Hematopoietic multipotent progenitor cell treated with erythropoietin and hydrocortisone succinate and interleukin-3 and kit ligand, for 17 days (in vitro differentiated cells): ENCODE data around the gene SPECC1.

Source experiments
- DNase-seq: peaks from one replicate; pipeline ENCODE4 v3.0.0-alpha.2; 2015; ENCODE audit warnings: low spot score

The SPECC1 gene

DNA sequence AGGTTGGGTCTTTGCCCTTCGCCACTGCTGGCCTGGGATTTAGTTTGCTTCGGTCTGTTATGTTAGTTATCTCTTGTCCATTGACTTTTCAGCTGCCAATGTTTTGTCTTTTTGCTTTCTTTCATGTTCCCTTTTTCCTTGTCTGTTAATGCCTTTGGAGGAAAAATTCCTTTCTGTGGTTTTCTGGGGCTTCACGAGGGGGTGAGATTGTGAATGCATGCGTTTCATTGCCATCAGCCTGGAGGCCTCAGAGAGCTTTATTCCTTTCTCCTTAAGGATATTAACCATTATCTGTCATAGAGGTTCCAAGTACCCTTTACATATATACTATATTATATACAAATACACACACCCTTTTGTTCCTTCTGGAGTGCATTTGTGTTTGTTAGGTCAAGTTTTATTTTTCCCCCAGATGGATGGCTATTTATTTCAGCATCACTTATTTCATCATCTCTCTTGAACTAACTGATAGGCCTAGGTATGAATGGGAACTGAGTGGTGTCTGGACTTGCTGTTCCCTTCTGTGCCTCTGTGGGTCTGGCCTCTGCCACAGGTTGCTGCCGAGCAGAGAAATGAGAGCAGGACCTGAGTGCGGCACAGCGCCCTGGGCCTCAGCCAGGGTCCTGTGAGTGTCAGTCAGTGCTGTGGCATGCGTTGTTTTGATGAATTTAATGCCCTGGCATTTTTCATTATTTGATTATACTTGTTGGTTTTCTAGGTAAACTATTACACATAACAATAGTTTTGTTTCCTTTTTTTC is 264.8 kb downstream of the SPECC1 start:
- no peak for DNase-seq

DNA sequence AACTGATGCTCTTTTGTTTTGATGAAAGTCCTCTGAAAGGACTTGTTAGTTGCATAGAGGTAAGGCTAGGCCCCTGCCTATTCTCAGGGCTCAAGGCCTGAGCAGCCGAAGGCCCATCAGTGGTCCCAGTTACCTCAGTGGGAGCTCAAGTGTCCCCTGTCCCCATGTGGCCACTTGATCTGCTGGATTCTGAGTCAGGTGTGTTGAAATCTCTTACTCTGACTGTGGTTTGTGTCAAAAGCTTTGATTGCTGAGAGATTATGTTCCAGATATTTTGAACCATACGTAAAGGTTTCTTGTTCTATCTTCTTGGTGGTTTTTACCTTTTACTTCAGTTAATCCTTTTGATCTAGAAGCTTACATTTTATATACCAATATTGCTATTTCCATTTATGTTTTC is 266.5 kb downstream of the SPECC1 start:
- DNase-seq, result no peak

DNA sequence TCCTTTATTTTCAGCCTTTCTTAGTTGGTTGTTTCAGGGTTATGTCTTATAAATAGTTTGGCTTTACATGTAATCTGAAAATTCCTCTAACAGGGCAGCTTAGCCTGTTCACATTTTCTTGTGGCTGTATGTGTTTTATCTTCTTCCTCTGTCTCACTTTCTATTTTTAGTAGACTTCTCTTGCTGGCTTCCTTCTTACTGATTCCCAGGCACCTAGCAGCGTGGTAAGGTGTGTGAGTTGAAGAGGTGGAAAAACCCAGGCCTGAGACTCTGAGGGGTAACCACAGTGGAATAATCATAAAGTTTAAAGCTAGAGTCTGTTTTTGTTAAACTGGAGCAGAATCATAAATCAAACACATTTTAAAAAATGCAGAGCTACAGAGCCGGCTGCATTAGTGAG is 267.3 kb downstream of the SPECC1 start:
- no peak for DNase-seq

DNA sequence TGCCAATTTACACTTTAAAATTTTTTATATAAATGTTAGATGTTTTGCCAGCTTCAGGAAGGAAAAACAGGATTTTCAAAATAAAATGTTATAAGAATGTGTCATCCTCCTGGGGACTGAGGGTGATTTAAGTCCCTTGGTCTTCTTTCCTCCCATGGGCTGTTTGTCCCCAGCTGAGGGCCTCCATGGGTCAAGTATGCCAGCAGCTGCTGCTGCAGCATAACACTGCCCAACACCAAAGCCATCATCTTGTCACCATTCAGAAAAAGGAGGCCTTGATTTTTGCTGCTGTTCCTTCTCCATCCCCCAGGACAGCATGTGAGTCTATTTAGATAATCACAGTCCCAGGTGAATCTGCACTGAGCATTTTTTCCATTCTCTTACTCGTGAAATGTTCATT is 269.6 kb downstream of the SPECC1 start:
- no peak for DNase-seq

DNA sequence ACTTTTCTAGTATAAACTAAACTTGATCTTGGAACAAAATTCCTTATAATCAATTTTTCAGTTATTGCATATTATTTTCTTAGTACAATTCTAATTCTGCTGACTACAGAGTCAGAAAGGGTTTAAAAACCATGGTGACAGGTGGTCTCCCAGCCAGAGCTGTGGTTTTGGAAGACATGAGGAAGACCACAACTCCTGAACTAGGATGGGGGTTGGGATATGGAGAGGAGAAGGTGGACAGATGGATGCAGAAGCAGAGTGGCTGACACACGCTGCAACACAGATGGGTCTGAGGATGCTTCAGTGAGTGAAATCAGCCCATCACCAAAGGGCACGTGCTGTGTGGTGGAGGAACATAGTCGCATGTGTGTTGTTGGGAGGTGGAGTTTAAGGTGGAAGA is 270.5 kb downstream of the SPECC1 start:
- DNase-seq, result no peak

DNA sequence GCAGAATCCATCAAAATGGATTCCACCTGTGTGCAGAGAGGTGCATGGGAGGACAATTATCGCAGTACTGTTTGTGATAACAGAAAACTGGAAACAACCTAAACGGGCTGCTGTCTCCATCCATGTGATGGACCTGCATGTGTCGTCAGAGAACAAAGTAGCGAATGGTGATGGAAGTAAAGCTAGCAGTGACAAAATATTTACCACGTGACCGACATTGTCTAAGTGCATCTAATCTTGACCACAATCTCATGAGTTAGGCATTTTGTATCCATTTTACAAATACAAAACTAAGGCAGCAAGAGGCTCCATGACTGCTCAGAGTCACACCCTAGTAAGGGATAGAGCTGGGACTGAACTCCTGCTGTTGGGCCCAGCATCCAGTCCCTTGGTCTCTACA is 270.9 kb downstream of the SPECC1 start:
- no peak for DNase-seq

DNA sequence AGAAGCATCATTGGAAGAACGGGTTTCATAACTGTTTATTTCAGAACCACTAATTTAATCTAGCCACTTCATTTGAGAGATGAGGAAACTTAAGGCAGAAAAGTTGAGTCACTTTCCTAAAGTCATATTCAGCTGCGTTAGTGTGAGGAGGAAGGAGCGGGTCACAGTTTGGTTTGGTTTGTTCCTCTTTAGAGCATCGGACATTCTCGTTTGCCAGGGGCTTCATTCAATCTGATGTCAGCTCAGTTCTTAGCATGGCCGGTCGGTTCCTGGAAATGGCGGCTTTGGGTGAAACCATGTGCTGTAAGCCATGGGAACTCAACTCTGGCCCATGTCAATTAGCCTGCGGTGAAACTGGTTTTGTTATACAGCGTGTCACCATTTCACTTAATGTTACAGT is 271.7 kb downstream of the SPECC1 start:
- DNase-seq, result no peak

DNA sequence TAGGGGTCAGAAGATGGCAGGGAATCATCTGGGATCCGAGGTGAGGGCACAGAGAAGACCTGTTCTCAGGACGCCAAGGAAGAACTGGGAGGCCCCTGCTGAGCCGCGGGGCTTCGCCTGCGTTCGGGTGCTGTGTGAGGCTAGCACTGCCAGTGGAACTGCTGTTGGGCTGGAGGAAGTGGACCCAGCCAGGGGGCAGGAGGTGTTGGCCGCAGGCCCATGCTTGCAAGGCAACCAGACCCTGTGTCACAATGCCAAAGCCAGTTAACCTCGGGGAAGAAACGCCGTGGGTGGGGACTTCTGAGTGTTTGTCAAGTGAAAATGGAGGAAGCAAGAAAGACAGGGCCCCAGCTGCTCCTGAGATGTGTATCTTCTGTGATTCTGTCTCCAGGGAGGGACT is 272.7 kb downstream of the SPECC1 start:
- DNase-seq, result no peak

DNA sequence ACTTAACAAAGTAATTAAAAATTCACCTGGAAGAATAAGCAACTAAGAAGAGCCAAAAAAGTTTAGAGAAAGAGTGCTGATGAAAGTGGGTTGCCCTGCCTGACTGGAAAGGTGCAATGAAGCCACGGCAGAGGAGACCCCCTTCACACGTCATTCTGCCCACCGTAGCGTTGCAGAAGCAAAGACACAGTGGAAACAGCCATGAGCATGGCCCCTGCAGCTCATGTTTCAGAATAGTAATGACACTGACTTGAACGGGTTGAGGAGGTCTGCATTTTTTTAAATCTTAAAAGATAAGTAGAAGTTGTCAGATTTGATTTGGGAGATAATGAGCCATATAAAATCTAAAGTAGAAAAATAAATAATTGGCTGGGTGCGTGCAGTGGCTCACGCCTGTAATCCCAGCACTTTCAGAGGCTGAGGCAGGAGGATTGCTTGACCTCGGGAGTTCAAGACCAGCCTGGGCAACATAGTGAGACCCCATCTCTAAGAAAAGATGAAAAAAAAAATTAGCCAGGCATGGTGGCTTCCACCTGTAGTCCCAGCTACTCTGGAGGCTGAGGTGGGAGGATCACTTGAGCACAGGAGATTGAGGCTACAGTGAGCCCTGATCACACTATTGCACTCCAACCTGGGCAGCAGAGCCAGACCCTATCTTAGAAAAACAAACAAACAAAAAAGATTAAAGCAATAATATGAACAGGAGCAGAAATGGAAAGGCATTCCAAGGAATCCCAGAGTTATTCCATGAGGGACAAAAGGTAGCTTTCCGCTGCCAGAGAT is 273.6 kb downstream of the SPECC1 start:
- DNase-seq, result no peak

DNA sequence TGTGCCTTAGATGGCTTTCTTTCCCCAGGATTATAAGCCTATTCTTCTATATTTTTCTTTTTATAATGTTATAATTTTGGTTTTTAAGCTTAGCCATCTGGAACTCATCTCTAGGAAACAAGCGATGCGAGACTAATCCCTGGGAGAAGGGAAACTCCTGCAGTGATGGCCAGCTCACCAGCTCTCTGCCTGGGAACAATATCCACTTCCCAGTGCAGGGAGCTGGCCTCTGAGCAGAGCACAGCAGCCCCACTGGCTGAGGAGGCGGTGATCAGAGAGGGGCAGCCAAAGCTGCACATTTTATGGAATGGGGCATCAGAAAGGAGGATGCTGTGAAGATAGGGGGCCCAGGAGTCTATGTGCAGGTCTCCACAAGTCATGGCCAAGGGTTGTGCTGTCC is 274.9 kb downstream of the SPECC1 start:
- no peak for DNase-seq

DNA sequence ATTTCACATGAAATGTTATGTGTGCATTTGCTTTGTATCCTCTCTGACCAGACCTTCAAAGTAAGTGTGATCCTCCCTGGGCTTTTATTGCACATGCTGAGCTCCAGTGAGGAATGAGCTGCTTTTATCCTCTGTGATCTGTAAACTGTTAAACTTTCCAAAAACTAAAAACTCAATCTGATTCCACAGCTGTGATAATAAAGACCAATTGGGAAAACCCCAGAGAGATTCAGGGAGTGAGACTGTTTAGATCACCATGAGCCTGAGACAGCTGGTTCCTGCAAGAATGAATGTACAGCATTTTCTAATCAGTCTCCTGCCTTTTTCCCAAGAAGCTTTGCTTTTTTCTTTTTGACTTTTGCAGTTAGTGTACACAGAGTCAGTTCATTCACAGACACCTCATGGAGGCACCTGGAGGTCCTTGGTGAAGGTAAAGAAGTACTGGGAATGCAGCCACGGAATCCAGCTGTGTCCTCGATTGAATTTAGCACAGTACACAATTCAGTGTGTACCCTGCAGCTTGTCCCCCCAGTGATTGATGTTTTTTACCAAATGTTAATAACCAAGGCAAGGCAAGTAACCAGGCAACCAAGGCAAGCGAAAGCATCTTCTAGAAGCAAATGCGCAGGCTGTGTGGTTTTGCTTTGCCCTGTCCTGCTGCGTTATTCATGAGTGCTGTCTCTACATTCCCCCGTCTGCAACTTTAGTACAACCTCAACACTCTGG is 275.6 kb downstream of the SPECC1 start:
- DNase-seq, result no peak

DNA sequence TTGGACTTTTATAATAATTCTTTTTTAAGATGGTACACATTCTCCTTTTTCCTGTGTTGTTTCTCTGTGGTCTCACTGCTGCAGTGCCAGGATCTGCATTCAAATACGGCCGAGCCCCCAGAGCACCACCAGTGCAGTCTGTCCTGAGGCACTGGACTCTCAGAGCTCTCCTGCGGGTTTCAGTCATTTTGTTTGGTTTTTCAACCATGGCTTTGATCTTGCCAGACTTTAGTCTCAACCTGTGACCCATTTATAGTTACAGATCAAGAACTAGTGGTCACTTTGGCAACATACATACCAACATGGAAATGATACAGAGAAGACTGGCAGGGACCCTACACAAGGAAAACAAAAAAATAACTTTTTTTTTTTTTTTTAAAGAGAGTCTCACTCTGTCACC is 280.8 kb downstream of the SPECC1 start:
- no peak for DNase-seq

DNA sequence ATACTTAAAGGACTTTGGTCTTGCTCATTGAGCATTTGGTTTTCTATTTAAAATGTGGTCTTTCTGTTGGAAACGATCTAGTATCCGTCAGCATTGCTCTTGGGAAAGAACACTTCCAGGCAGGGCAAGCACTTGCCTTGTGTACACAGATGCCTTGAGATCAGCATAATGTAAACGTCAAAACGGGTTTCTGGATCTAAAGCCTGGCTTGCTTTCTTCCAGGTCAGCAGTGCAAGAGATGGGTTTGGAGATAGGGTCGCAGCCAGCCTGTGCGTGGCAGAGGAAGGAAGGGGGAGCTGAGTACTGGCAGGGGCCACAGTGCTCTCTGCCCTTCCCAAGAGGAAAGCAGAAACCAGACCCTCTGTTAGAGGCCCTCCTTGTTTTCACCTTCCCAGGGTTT is 282.7 kb downstream of the SPECC1 start:
- no peak for DNase-seq

DNA sequence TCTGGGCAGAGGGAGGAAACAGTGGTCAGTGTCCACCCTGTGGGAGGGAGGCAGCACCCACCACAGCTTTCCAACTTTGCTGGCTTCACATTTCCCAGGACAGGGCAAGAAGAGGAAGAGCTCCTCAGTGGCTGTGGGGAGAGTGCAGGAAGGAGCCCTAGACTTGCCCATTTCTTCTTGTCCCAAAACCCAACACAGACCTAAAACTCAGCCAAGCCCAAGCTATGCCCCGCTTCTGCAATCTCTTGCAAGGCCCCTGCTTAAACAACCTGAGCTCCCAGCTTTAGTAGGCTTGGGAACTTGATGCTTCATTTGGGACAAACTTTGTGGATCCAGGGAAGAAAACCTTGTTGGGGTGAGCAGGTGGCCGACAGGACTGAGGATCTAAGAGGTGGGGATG is 284.3 kb downstream of the SPECC1 start:
- no peak for DNase-seq

DNA sequence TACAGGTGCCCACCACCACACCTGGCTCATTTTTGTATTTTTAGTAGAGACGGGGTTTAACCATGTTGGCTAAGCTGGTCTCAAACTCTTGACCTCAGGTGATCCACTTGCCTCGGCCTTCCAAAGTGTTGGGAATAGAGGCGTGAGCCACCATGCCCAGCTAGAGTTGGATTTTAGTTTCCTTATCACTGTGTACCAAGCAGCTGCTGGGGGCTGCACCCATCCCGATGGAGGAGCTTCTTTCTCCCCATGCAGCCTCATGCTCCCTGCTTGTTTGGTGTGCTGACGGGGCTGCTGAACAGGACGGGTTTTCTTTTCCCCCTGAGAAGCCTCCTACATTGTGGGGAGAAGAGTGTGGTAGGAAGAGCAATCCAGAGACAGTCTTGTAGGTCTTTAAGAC is 285.0 kb downstream of the SPECC1 start:
- no peak for DNase-seq

DNA sequence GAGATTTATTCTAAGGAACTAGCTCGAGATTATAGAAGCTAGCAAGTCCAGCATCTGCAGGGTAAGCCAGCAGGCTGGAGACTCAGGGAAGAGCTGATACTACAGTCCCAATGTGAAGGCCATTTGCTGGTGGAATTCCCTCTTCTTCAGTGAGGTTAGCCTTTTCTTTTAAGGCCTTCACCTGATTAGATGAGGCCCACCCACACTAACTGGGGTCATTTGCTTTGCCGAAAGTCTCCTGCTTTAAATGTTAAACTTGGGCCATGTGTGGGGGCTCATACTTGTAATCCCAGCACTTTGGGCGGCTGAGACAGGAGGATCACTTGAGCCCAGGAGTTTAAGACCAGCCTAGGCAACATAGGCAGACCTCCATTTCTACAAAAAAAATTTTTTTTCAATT is 289.9 kb downstream of the SPECC1 start:
- no peak for DNase-seq

DNA sequence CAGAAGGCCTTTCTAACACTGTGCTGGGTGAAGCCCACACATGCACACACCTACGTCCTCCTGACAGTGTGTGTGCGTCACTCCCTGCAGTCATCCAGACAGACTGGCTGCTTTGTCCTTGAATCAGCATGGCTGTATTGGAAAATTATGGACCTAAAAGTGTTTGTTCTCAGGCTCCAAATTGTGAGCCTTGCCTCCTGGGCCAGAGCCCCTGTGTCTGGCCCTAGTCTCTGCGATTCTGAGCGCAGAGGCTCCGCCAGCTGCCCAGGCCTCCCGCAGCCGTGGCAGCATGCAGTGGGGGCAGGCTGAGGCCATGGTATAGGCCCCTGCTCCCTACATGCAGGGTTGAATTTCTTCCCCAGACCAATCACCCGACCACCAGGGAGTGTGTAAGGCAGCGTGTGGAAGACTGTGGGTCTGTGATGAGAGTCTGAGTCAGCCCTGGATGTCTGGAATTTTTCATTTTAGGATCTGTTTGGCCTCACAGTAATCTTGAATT is 291.3 kb downstream of the SPECC1 start:
- DNase-seq, result no peak

DNA sequence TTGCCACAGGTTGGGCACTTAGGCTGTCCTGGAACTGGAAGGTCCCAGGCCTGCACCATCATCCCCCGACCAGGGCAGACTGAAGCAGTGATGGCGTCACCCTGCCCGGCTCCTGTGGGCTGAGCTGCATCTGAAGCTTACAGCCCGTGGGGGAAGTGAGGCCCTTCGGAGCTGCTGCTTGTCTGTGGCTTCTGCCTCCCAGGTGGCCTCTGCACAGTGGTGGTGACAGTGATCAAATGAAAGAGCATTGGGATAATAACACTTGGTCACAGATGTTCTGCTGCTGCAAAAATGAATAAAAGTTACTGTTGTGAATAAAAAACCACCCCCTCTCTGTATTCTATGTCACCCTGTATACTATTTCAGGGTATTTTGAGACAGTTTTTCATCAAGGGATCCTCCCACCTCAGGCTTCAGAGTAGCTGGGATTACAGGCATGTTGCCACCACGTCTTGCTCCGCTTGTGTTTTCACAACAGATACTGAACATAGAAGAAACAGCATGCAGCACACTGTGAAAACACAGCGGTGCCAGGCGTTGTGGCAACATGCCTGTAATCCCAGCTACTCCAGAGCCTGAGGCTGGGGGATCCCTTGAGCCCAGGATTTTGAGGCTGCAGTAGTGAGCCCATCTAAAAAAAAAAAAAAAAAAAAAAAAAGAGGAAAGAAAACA is 293.2 kb downstream of the SPECC1 start:
- no peak for DNase-seq

DNA sequence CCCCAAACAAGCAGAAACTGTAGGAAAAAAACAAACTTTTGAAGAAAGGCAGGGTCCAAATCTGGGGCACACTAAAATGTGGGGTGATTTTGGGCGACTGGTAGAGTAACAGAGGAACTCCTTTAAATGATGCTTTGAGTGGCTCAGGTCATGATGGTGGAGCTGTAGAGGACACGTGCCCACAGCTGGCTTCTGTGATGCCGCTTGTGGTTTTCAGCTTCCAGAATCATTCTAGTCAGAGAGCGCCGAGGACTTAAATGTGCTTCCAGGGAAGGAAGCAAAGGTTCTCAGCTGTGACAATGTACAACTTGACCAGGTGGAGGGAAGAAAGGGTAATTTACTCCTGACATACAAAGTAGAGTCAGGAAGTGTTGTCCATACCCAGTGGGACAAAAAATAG is 295.8 kb downstream of the SPECC1 start:
- no peak for DNase-seq

DNA sequence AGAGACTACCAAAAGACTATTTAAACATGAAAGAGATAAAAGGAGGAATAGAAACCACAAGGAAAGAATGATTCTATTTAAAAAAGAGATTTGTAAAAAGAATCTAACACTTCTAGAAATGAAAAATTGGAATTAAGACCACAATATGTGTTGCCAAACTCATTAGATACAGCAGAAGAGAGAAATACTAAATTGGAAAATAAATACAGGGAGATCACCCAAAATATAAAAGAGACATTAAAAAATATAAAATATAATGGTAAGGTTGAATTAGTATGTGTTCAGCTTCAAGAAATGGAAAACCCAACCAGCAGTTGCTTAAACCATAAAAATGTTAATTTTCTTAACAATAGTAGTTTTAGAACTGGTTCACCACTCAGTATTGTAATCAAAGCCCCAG is 297.8 kb downstream of the SPECC1 start:
- no peak for DNase-seq

DNA sequence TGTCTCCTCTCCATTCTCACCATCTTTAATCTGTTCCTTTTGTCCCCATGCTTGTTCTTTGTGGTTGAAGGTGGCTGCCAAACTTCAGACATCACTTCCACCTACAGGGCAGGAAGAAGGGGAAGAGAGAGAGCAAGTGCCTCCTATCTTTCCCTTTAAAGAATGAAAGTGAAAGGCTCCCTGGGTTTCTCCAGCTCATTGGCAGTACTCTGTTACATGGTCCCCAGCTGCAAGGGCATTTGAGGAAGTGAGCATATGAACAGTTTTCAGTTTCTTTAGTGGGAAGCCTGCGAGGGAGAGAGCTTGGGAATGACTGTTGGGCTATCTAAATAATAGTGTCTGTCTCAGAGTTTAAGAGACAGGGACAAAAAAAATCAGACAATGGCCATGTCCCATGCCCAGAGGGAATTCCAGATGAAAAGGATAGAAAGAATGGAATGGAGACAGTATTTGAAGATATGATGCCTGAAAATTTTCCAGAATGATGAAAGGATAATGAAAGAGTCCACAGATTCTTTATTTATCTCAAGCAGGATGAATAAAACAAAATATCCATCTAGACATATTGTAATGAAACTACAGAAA is 298.3 kb downstream of the SPECC1 start:
- DNase-seq, result no peak

DNA sequence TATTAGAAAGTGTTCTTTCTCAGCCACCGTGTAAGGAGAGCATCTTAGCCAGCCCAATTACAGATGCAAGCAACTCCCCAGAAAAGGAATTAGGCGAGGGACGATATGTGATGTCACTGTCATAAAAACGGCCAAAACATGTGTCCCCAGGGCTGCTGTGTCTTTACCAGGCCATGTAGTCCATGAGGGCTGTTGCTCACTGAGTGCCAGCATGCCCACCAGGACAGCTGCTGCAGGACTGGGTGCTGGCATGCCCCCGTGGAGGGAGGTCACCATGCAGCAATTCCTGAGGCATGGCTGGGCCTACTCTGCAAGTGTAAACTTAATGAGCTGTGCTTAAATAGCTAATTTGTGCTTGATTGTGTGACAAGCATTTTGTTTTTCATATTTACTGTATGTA is 301.3 kb downstream of the SPECC1 start:
- no peak for DNase-seq
